GM12801 (cell line): ENCODE measurements around the gene AGRN.

Experiments used
- TF ChIP-seq, protein P1 (sequence below): IDR thresholded peaks from one replicate; pipeline ENCODE4 v1.5.1; 2011; ENCODE audit warnings: control low read depth; ENCODE audit not compliant: insufficient read length; ENCODE audit errors: extremely low read depth

AGRN gene

DNA sequence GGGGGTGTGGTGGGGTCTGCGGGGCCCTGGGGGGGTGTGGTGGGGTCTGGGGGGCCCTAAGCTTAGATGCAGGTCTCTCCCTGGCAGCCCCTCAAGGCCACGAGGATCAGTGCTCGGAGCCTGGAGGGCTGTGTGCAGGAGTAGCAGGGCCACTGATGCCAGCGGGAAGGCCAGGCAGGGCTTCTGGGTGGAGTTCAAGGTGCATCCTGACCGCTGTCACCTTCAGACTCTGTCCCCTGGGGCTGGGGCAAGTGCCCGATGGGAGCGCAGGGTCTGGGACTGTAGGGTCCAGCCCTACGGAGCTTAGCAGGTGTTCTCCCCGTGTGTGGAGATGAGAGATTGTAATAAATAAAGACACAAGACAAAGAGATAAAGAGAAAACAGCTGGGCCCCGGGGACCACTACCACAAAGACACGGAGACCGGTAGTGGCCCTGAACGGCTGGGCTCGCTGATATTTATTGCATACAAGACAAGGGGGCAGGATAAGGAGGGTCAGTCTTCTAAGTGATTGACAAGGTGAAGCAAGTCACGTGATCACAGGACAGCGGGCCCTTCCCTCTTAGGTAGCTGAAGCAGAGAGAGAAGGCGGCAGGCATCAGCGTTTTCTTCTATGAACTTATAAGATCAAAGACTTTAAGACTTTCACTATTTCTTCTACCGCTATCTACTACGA, 45.5 kb downstream of the AGRN start:
- TF ChIP-seq, protein P1, sequence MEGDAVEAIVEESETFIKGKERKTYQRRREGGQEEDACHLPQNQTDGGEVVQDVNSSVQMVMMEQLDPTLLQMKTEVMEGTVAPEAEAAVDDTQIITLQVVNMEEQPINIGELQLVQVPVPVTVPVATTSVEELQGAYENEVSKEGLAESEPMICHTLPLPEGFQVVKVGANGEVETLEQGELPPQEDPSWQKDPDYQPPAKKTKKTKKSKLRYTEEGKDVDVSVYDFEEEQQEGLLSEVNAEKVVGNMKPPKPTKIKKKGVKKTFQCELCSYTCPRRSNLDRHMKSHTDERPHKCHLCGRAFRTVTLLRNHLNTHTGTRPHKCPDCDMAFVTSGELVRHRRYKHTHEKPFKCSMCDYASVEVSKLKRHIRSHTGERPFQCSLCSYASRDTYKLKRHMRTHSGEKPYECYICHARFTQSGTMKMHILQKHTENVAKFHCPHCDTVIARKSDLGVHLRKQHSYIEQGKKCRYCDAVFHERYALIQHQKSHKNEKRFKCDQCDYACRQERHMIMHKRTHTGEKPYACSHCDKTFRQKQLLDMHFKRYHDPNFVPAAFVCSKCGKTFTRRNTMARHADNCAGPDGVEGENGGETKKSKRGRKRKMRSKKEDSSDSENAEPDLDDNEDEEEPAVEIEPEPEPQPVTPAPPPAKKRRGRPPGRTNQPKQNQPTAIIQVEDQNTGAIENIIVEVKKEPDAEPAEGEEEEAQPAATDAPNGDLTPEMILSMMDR: no peak

DNA sequence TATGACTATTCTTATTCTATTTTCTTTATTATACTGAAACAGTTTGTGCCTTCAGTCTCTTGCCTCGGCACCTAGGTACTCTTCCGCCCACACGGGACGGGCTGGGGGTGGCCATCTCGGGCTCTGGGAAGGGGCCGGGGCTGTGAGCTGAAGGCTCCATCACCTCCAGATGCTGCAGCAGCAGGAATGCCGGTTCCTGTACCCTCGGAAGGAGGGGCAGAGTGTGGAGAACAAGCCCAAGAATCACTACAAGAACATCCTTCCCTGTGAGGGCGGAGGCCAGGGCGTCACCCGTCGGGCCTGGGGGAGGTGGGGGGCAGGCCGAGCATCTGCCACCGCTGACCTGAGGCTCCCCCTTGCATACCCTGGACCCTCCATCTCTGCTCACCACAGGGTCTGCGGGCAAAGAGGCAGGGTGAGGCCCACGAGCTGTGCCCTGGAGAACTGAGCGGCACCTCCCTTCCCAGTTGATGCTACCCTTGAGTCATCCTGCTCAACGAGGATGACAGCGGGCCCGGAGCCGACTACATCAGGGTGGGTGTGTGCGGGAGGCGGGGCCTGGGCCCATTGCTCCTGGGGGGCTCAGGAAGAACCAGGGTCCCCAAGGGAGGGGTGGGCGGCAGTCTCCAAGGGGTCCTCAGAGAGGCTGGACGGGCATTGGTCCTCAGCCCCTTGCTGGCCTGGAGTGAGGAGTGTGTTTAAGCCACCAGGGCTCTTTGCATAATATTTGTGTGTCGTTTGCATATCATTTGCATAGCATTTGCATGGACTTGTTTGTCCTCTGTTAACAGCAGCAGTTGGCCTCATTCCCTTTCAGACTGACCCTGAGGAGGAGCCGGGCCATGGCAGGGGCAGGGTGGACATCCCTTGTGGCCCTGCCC, 46.7 kb downstream of the AGRN start:
- TF ChIP-seq, protein P1: no peak

DNA sequence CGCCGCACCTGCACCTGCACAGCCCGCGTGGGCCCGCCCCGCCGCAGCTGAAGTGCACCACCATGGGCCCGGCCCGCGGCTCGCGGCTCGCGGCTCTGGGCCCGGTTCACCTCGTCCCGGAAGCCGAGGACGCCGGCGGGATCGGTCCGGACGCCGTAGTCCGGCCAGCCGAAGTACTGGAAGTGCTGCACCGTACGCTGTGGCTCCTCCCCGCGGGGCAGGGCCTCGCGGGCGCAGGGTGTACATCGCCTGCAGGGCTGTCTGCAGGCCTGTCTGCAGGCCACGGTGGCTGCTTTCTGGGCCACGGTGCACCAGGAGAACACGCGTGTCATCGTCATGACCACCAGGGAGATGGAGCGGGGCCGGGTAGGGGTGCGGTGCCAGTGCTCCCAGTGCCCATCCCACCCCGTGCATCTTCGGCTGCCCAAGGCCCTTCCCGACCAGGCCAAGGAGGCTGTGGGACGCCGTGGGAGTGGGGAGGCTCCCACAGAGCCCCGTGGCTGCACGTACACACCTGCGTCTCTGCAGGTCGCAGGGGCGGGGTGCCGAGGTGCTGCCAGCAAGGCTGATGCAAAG, 47.5 kb downstream of the AGRN start:
- TF ChIP-seq, protein P1: no peak

DNA sequence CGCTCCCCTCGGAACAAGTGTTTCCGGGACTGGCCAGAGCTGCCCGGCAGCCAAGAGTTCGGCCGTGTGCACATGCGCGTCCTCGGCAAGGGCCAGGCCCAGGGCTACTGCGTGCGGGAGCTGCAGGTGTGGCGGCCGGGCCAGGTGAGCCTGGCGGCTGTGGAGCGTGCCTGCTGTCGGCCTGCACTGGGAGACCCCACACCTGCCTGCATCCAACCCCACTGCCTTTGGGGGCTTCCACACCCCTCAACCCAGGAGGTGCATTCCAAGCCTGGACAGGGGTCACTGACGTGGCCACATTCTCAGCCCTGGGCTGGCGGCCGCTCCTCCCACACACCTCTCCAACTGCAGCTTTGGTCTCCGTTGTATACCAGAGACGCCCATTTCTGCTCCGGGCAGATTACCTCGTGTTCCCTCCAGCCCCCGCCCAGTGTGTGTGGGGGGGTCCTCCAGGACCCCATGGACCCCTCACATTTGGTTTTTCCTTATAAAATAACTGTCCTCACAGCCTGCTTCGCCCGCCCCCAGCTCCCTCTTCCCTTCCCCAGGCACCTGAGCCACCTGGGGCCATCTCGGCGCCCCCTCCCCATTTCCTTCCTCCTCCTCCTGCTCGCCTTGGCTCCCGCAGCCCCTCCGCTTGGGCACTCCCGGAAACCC, 48.1 kb downstream of the AGRN start:
- TF ChIP-seq, protein P1: no peak

DNA sequence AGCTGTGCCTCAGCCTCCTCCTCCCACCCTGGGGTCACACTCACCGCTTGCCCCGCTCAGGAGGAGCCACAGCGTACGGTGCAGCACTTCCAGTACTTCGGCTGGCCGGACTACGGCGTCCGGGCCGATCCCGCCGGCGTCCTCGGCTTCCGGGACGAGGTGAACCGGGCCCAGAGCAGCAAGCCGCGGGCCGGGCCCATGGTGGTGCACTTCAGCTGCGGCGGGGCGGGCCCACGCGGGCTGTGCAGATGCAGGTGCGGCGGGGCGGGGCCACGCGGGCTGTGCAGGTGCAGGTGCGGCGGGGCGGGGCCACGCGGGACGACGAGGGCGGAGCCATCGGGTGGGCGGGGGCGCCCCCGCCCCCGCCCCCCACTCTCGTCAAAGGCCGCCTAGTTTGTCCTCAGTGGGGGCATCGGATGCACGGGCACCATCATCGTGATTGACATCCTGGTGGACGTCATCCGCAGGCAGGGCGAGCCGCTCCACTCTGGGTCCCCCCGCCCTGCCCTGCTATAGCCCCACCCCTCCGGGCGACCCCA, 48.7 kb downstream of the AGRN start:
- TF ChIP-seq, protein P1: no peak

DNA sequence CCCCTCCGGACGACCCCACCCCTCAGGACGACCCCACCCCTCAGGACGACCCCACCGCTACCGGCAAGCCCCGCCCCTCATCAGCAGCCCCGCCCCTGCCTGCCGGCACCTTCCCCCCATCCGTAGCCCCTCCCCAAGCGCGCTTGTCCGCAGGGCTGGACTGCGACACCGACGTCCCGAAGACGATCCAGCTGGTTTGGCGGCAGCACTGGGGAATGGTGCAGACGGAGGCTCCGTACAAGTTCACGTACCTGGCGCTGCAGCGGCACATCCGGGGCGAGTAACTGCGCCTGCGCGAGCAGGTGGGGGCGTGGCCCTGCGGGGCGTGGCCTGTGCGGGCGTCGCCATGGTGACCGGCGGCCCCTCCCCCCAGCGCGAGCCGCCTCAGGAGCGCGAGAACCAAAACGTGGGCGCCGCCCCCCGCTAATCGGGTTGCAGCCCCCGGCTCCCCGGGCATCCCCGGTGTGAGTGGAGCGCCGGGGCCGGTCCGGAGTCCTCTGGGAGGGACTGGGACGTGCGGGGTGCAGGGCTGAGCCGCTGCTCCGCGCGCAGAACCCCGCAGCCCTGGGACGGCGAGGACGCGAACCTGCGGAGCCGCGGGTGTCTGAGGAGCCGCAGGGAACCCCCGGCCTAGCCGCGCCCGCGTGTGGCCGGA, 49.3 kb downstream of the AGRN start:
- TF ChIP-seq, protein P1: no peak
